ENCODE results near the gene PABPN1L. TPM values are rescaled to one million over a fixed set of nuclear protein-coding genes. Genes with fewer than 3 reads are reported as not detected.

Gene PABPN1L
- total and polyA plus RNA-seq, 10 of the 15 experiments (the other 5 are each of a cell fraction or from before 2014, with no cell fraction given) = not detected

DNA sequence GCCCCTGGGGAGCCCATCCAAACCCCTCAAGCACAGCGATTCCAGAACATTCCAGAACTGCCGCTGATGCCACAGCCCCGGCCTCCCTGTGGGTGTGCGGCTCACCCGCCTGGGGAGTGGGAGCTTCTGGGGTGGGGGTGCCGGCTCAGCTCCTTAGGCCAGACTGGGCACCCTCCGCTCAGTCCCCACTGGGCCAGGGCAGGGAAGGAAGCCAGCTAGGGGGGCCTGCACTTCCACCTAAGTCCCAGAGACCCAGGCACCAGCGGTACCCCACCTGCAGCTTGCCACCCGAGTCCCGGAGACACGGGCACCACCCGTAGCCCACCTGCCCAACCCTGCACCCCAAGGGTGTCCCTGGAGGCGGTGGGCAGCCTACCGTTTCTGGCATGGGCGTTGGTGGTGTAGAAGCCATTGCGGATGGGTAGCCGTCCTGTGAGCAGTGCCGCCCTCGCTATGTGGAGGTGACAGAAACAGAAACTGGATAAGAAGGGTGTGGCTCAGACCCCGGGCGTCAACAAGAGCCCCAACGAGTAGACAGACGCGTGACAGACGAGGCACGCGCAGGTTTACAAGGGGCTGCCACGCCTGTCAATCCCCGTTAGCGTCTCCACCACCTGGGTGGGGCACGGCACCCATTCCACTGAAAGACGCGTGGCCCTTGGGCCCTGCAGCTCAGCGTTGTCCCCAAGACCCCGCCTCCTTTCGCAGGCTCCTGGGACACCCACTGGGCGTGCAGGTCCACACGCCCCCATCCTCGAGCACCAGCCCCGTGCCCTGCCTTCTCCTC is 24.7 kb downstream of the PABPN1L start:
- in situ Hi-C loops (cut with MboI) (no loop called here), intact Hi-C loops (cut with micrococcal nuclease; ENCODE audit: unreplicated experiment) (no loop called here)
- ATAC-seq (no peak), DNase-seq (ENCODE audit: low read depth, low spot score) (no peak), FAIRE-seq (no peak)
- RAD21 ChIA-PET (ENCODE audit: unreplicated experiment) = no interaction called here
- H3K4me3 ChIP-seq = no peak overlapping the region
- CTCF ChIA-PET = no interaction called here
- H3K27me3 ChIP-seq (replicated peaks in 1 of 2; ENCODE audit: control insufficient read depth in 2 of 2, insufficient read depth in 2 of 2, low read length in 1 of 2) = no peaks in the 10 kb centered on the region
- no peaks in the 10 kb centered on the region for H3K9me3 ChIP-seq (replicated peaks; ENCODE audit: control insufficient read depth, insufficient read depth, low read length)
- no peaks in the 10 kb centered on the region for H4K20me1 ChIP-seq (ENCODE audit: control insufficient read depth, insufficient read depth)
- H3K36me3 ChIP-seq (ENCODE audit: control insufficient read depth in 2 of 2, insufficient read depth in 2 of 2, low read length in 1 of 2) = no peaks in the 10 kb centered on the region; a peak in 1 of 4 replicates
- H3K79me2 ChIP-seq (ENCODE audit: control insufficient read depth, insufficient read depth, low read length) = no peaks in the 10 kb centered on the region
- no peak for TF ChIP-seq RB1 (IDR thresholded peaks at IDR 0.05; ENCODE audit: borderline replicate concordance)
- TF ChIP-seq ZZZ3 (IDR thresholded peaks at IDR 0.05; ENCODE audit: control insufficient read depth, insufficient read length, low read depth) = no peak
- TF ChIP-seq, protein P1, sequence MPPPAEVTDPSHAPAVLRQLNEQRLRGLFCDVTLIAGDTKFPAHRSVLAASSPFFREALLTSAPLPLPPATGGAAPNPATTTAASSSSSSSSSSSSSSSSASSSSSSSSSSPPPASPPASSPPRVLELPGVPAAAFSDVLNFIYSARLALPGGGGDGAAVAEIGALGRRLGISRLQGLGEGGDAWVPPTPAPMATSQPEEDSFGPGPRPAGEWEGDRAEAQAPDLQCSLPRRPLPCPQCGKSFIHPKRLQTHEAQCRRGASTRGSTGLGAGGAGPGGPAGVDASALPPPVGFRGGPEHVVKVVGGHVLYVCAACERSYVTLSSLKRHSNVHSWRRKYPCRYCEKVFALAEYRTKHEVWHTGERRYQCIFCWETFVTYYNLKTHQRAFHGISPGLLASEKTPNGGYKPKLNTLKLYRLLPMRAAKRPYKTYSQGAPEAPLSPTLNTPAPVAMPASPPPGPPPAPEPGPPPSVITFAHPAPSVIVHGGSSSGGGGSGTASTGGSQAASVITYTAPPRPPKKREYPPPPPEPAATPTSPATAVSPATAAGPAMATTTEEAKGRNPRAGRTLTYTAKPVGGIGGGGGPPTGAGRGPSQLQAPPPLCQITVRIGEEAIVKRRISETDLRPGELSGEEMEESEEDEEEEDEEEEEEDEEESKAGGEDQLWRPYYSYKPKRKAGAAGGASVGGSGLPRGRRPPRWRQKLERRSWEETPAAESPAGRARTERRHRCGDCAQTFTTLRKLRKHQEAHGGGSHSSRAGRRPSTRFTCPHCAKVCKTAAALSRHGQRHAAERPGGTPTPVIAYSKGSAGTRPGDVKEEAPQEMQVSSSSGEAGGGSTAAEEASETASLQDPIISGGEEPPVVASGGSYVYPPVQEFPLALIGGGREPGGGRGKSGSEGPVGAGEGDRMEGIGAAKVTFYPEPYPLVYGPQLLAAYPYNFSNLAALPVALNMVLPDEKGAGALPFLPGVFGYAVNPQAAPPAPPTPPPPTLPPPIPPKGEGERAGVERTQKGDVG (CRISPR knock-in tag; IDR thresholded peaks at IDR 0.05) = no peak
- no peak for TF ChIP-seq SREBF1 (IDR thresholded peaks at IDR 0.05; ENCODE audit: low read length)
- no peak for TF ChIP-seq ZSCAN29 (IDR thresholded peaks at IDR 0.05)
- no peak for TF ChIP-seq SUZ12 (IDR thresholded peaks at IDR 0.05; ENCODE audit: unreplicated experiment)
- no peak for TF ChIP-seq CBX5 (IDR thresholded peaks at IDR 0.05; ENCODE audit: low read depth)
- TF ChIP-seq EZH2 (IDR thresholded peaks at IDR 0.05; ENCODE audit: borderline replicate concordance, control insufficient read depth, low read depth, low read length) = no peak
- no peak for TF ChIP-seq CEBPB (IDR thresholded peaks at IDR 0.05; ENCODE audit: borderline replicate concordance in 1 of 2, low read depth in 2 of 2, low read length in 2 of 2)
- TF ChIP-seq ZNF384 (IDR thresholded peaks at IDR 0.05; ENCODE audit: borderline replicate concordance, low read depth, low read length) = no peak
- no peak for TF ChIP-seq LARP7 (IDR thresholded peaks at IDR 0.05)
- H3K4me2 ChIP-seq (ENCODE audit: control insufficient read depth, insufficient read depth) = no peak overlapping the region
- no peak overlapping the region for H3K9ac ChIP-seq (ENCODE audit: control insufficient read depth, insufficient read depth, low read length)
- SMC1A ChIA-PET (ENCODE audit: uncharacterized antibody, unreplicated experiment) = no interaction called here
- BruUV-seq (replicated peaks) = no TSS peak
- H3K27ac ChIP-seq (ENCODE audit: control insufficient read depth, insufficient read depth) = no peak overlapping the region
- no peak overlapping the region for H2AFZ ChIP-seq (ENCODE audit: control insufficient read depth, low read depth, low read length)
- 41% methylated on average over 37 of the region's 40 CpGs for WGBS (ENCODE audit: insufficient coverage, insufficient replicate concordance, low lambda C conversion rate, missing lambda C conversion rate)
- H3K4me1 ChIP-seq (ENCODE audit: control insufficient read depth, insufficient read depth, low read length) = no peaks in the 10 kb centered on the region
- POLR2A ChIA-PET = no interaction called here
